H1 (cell line): ENCODE results near the gene ABCA1. TPM values are rescaled to one million over a fixed set of nuclear protein-coding genes. Genes with fewer than 3 reads are reported as not detected.

Experiments
- CTCF ChIA-PET: fragments of 300-600 bp; sonication (Branson Sonifier 250); formaldehyde crosslinking; loops from one replicate; lab custom pipeline; 2021; ENCODE audit not compliant: partially characterized antibody; lab: Charles Lee
- POLR2A ChIA-PET: fragments of 300-600 bp; sonication (Branson Sonifier 250); formaldehyde crosslinking; loops from one replicate; lab custom pipeline; 2021; ENCODE audit warnings: inconsistent platforms; ENCODE audit not compliant: partially characterized antibody; lab: Charles Lee
- DNase-seq, 2 experiments: peaks; one replicate each; pipeline versions ENCODE4 v3.0.0 to v3.0.0-alpha.2; 2010 to 2022; ENCODE audit warnings: low spot score in 2 of 2, low read depth in 1 of 2, mixed read lengths in 1 of 2
- FAIRE-seq: peaks from 2 replicates; lab custom pipeline; 2011; peaks lifted over from hg19 to GRCh38; lab: Jason Lieb, UNC
- H2AFZ ChIP-seq: 2 replicates; pipeline ENCODE4 v1.8.1; 2012; ENCODE audit warnings: low read length, inconsistent platforms
- H2AK5ac ChIP-seq: 2 replicates; pipeline ENCODE4 v1.6.1; 2013; ENCODE audit warnings: low read depth, low read length
- H2BK120ac ChIP-seq: replicated peaks from 2 replicates; pipeline ENCODE3; 2013; ENCODE audit warnings: low read depth, low read length, inconsistent platforms
- H2BK12ac ChIP-seq: 2 replicates; pipeline ENCODE4 v1.6.1; 2013; ENCODE audit warnings: low read depth, low read length
- H2BK15ac ChIP-seq: 2 replicates; pipeline ENCODE4 v1.6.1; 2013; ENCODE audit warnings: low read length
- H2BK20ac ChIP-seq: 2 replicates; pipeline ENCODE4 v1.6.1; 2013; ENCODE audit warnings: low read length
- H2BK5ac ChIP-seq: 2 replicates; pipeline ENCODE4 v1.6.1; 2013; ENCODE audit warnings: low read depth, low read length
- H3K14ac ChIP-seq: 2 replicates; pipeline ENCODE4 v1.6.1; 2013; ENCODE audit warnings: inconsistent platforms; ENCODE audit not compliant: insufficient read length
- H3K18ac ChIP-seq: 2 replicates; pipeline ENCODE4 v1.6.1; 2013; ENCODE audit warnings: low read length; ENCODE audit errors: extremely low read depth
- H3K23ac ChIP-seq: 2 replicates; pipeline ENCODE4 v1.6.1; 2013; ENCODE audit warnings: inconsistent platforms; ENCODE audit not compliant: insufficient read length
- H3K23me2 ChIP-seq: 2 replicates; pipeline ENCODE4 v1.6.1; 2013; ENCODE audit warnings: low read depth, low read length
- H3K27ac ChIP-seq: 2 replicates; pipeline ENCODE4 v1.6.1; 2011; ENCODE audit warnings: low read depth, low read length, inconsistent platforms
- H3K27me3 ChIP-seq, 4 experiments: replicated peaks in 1 of 4; 1 replicate in 1 of 4; 2 replicates in 3 of 4; pipeline versions ENCODE4 v1.6.1 to v1.8.1; 2011 to 2013; ENCODE audit warnings: low read length in 3 of 4, mild to moderate bottlenecking in 3 of 4, inconsistent platforms in 2 of 4, mixed read lengths in 2 of 4, moderate library complexity in 1 of 4; ENCODE audit not compliant: control insufficient read depth in 3 of 4, insufficient read depth in 3 of 4; ENCODE audit errors: extremely low read depth in 1 of 4
- H3K36me3 ChIP-seq, 4 experiments: 2 replicates each; pipeline versions ENCODE4 v1.6.1 to v1.8.1; 2011 to 2013; ENCODE audit warnings: mild to moderate bottlenecking in 4 of 4, low read length in 3 of 4, moderate library complexity in 2 of 4, control low read depth in 1 of 4, inconsistent platforms in 1 of 4; ENCODE audit not compliant: insufficient read depth in 4 of 4, control insufficient read depth in 2 of 4
- H3K4ac ChIP-seq: replicated peaks from 2 replicates; pipeline ENCODE3; 2013; ENCODE audit warnings: low read length, low read depth, mixed read lengths, inconsistent platforms; ENCODE audit not compliant: insufficient read length
- H3K4me1 ChIP-seq, 4 experiments: replicated peaks in 1 of 4; 1 replicate in 1 of 4; 2 replicates in 3 of 4; pipeline versions ENCODE4 v1.6.1 to v1.8.1; 2011 to 2013; ENCODE audit warnings: low read length in 3 of 4, inconsistent platforms in 2 of 4, mixed read lengths in 1 of 4; ENCODE audit not compliant: insufficient read depth in 4 of 4, control insufficient read depth in 3 of 4
- H3K4me2 ChIP-seq, 2 experiments: 2 replicates each; pipeline versions ENCODE4 v1.6.1 to v1.8.1; 2011 to 2013; ENCODE audit warnings: low read depth in 2 of 2, low read length in 2 of 2, control low read depth in 1 of 2, inconsistent platforms in 1 of 2, mild to moderate bottlenecking in 1 of 2; ENCODE audit not compliant: insufficient read depth in 1 of 2
- H3K4me3 ChIP-seq, 4 experiments: fragments of 200-600, 300-600 bp in 1 of 4; sonication (generic), shearing (Covaris generic), sonication (Bioruptor Twin) in 1 of 4; 2 replicates each; pipeline versions ENCODE4 v1.5.1 to v1.8.1; 2011 to 2016; ENCODE audit warnings: low read length in 4 of 4, low read depth in 3 of 4, control low read depth in 2 of 4, inconsistent platforms in 2 of 4, mild to moderate bottlenecking in 2 of 4, mixed read lengths in 1 of 4, moderate library complexity in 1 of 4; ENCODE audit not compliant: insufficient read depth in 2 of 4; ENCODE audit errors: extremely low read depth in 1 of 4
- H3K56ac ChIP-seq: replicated peaks from 2 replicates; pipeline ENCODE3; 2013; ENCODE audit warnings: low read depth, mild to moderate bottlenecking, mixed read lengths, low read length, inconsistent platforms; ENCODE audit not compliant: insufficient read length
- H3K79me1 ChIP-seq: 2 replicates; pipeline ENCODE4 v1.6.1; 2013; ENCODE audit warnings: low read depth, low read length, control low read depth
- H3K79me2 ChIP-seq, 2 experiments: 2 replicates each; pipeline versions ENCODE4 v1.6.1 to v1.8.1; 2012 to 2013; ENCODE audit warnings: low read length in 2 of 2, mild to moderate bottlenecking in 2 of 2, inconsistent platforms in 1 of 2; ENCODE audit not compliant: insufficient read depth in 2 of 2, control insufficient read depth in 1 of 2
- H3K9ac ChIP-seq, 4 experiments: replicated peaks in 1 of 4; 1 replicate in 1 of 4; 2 replicates in 3 of 4; pipeline versions ENCODE4 v1.6.1 to v1.8.1; 2011 to 2013; ENCODE audit warnings: low read depth in 3 of 4, low read length in 3 of 4, control low read depth in 2 of 4, mild to moderate bottlenecking in 2 of 4, moderate library complexity in 2 of 4, inconsistent platforms in 1 of 4; ENCODE audit errors: extremely low read depth in 1 of 4
- H3K9me3 ChIP-seq, 2 experiments: 2 replicates each; pipeline versions ENCODE4 v1.6.1 to v1.8.1; 2012 to 2013; ENCODE audit warnings: mild to moderate bottlenecking in 2 of 2, moderate library complexity in 2 of 2, control low read depth in 1 of 2, inconsistent platforms in 1 of 2, low read depth in 1 of 2, low read length in 1 of 2, mixed read lengths in 1 of 2; ENCODE audit not compliant: insufficient read depth in 2 of 2
- H4K20me1 ChIP-seq, 2 experiments: replicated peaks in 1 of 2; 2 replicates each; pipeline versions ENCODE3 to v1.8.1; 2011 to 2013; ENCODE audit warnings: inconsistent platforms in 2 of 2, low read length in 2 of 2, mild to moderate bottlenecking in 1 of 2; ENCODE audit not compliant: insufficient read depth in 2 of 2, control insufficient read depth in 1 of 2
- H4K5ac ChIP-seq: 2 replicates; pipeline ENCODE4 v1.6.1; 2013; ENCODE audit warnings: low read length, low read depth, mixed read lengths, inconsistent platforms; ENCODE audit not compliant: insufficient read length
- H4K8ac ChIP-seq: 2 replicates; pipeline ENCODE4 v1.8.0; 2013; ENCODE audit warnings: mild to moderate bottlenecking, moderate library complexity, low read length, inconsistent platforms; ENCODE audit not compliant: insufficient read depth; ENCODE audit errors: extremely low read depth
- H4K91ac ChIP-seq: replicated peaks from 2 replicates; pipeline ENCODE3; 2013; ENCODE audit warnings: low read length, mixed read lengths, inconsistent platforms; ENCODE audit not compliant: insufficient read length
- ATF3 ChIP-seq: IDR thresholded peaks from 2 replicates; pipeline ENCODE4 v1.6.1; 2011; ENCODE audit warnings: low read depth, mild to moderate bottlenecking, low read length; ENCODE audit not compliant: insufficient read depth
- CBX8 ChIP-seq: fragments of 300-800, 300-1000 bp; sonication (generic); IDR thresholded peaks from 2 replicates; pipeline ENCODE4 v1.7.1; 2016; ENCODE audit warnings: low read depth, low read length, borderline replicate concordance
- CEBPB ChIP-seq: IDR thresholded peaks from 2 replicates; pipeline ENCODE4 v1.6.1; 2012; ENCODE audit warnings: low read depth, low read length
- GTF2F1 ChIP-seq: IDR thresholded peaks from 2 replicates; pipeline ENCODE4 v1.6.1; 2012; ENCODE audit warnings: low read depth, low read length, improper control_type of control experiment, borderline replicate concordance
- KDM1A ChIP-seq: fragments of 200-600, 300-600 bp; sonication (generic); IDR thresholded peaks from 2 replicates; pipeline ENCODE4 v1.7.1; 2016; ENCODE audit warnings: mild to moderate bottlenecking, low read length, borderline replicate concordance
- RAD21 ChIP-seq, 2 experiments: IDR thresholded peaks in 1 of 2; conservative IDR thresholded peaks in 1 of 2; 2 replicates each; pipeline ENCODE4 v1.6.1; 2011; ENCODE audit warnings: low read depth in 2 of 2, low read length in 2 of 2, improper control_type of control experiment in 1 of 2, inconsistent platforms in 1 of 2, mild to moderate bottlenecking in 1 of 2, moderate library complexity in 1 of 2
- SIN3A ChIP-seq, 2 experiments: IDR thresholded peaks in 1 of 2; conservative IDR thresholded peaks in 1 of 2; 2 replicates each; pipeline ENCODE4 v1.6.1; 2011 to 2012; ENCODE audit warnings: low read length in 2 of 2, improper control_type of control experiment in 1 of 2, low read depth in 1 of 2, mild to moderate bottlenecking in 1 of 2
- TBP ChIP-seq: IDR thresholded peaks from 2 replicates; pipeline ENCODE4 v1.6.1; 2011; ENCODE audit warnings: low read depth, low read length, improper control_type of control experiment
- TEAD4 ChIP-seq: IDR thresholded peaks from 2 replicates; pipeline ENCODE4 v1.6.1; 2012; ENCODE audit warnings: low read depth, low read length, inconsistent platforms, mixed read lengths
- WGBS, 2 experiments: shearing (Covaris generic) in 1 of 2; methylation state at CpG; one replicate each; pipeline versions ENCODE4 v1.1.6 to v1.1.7; 2013 to 2015; ENCODE audit warnings: low lambda C conversion rate in 2 of 2, mixed read lengths in 2 of 2, inconsistent platforms in 1 of 2, low coverage in 1 of 2, missing lambda C conversion rate in 1 of 2; ENCODE audit not compliant: insufficient replicate concordance in 2 of 2, insufficient coverage in 1 of 2, insufficient read length in 1 of 2; ENCODE audit errors: extremely low coverage in 1 of 2, missing lambda C conversion rate in 1 of 2; 5-methylcytosine and 5-hydroxymethylcytosine counted together
- polyA plus RNA-seq, 7 experiments: library from polyadenylated mRNA; depleted of rRNA in 3 of 7; stranded (reverse) in 5 of 7; unstranded in 2 of 7; fragments of >200 nt in 5 of 7; fragments of 200-250 nt in 2 of 7; gene quantifications; 1 replicate in 5 of 7; 2 replicates in 1 of 7; 4 replicates in 1 of 7; pipeline versions ENCODE4 v1.2.1 to v1.2.3, GENCODE V29; 2011 to 2013; ENCODE audit warnings: missing spikeins in 2 of 7, mixed read lengths in 2 of 7
- total RNA-seq: library from RNA; stranded (reverse); fragmentation: NEBNext Ultra II Directional; extraction: Animal tissue kit (Norgen Biotek cat#: 25700); gene quantifications from 2 replicates; pipeline ENCODE4 v1.2.1, GENCODE V29; 2021
- TF ChIP-seq, protein P1 (sequence below): IDR thresholded peaks from 2 replicates; pipeline ENCODE4 v1.6.1; 2012; ENCODE audit warnings: low read length, inconsistent platforms

Gene ABCA1
- total and polyA plus RNA-seq, 2 of the 8 experiments (the other 6 are each of a cell fraction or from before 2014, with no cell fraction given) = 6.9 to 7.8 TPM

- H2BK15ac ChIP-seq = no peak overlapping the region
- H3K56ac ChIP-seq = no peak overlapping the region
- H2BK120ac ChIP-seq = no peak overlapping the region
- ChIA-PET CTCF (interaction anchor here (0.6 to 1.3 kb wide), 4 partner anchors 15 to 708 kb away, joined by 3 to 4 read pairs (median 3); no protein-coding TSS in a partner anchor), POLR2A (interaction anchor here (0.6 to 0.9 kb wide), 2 partner anchors 12 to 931 kb away, joined by 3 read pairs; no protein-coding TSS in a partner anchor)
- no peak overlapping the region for H2AK5ac ChIP-seq
- 88% methylated on average over 9 of the region's 9 CpGs; no CpG with 5 or more reads in 1 of the 2 experiments for WGBS, 2 experiments
- DNase-seq (no peak), FAIRE-seq (no peak)
- H3K4ac ChIP-seq = no peak overlapping the region
- H3K14ac ChIP-seq = no peak overlapping the region
- no peak overlapping the region for H3K18ac ChIP-seq
- no peak overlapping the region for H4K91ac ChIP-seq
- H2BK20ac ChIP-seq = no peak overlapping the region
- no peak overlapping the region for H2AFZ ChIP-seq
- H4K5ac ChIP-seq = no peak overlapping the region
- no peak overlapping the region for H3K27ac ChIP-seq
- H4K8ac ChIP-seq = no peak overlapping the region
- no peak overlapping the region for H3K9ac ChIP-seq
- no peaks in the 10 kb centered on the region for H3K27me3 ChIP-seq
- H3K79me2 ChIP-seq = no peaks in the 10 kb centered on the region
- no peak overlapping the region for H3K23ac ChIP-seq
- H2BK12ac ChIP-seq = no peak overlapping the region
- H3K4me1 ChIP-seq = no peaks in the 10 kb centered on the region
- H3K23me2 ChIP-seq = no peaks in the 10 kb centered on the region
- peaks cover under 1 to 8% (median 5%) of the 10 kb centered on the region in 4 experiments; a peak in 4 of 8 replicates for H3K36me3 ChIP-seq
- H4K20me1 ChIP-seq = no peaks in the 10 kb centered on the region
- no peak overlapping the region for H3K4me2 ChIP-seq
- no peaks in the 10 kb centered on the region for H3K9me3 ChIP-seq
- no peak overlapping the region for H3K4me3 ChIP-seq
- no peak overlapping the region for H2BK5ac ChIP-seq
- H3K79me1 ChIP-seq = no peaks in the 10 kb centered on the region
- no peak for TF ChIP-seq GTF2F1
- TF ChIP-seq, protein P1, sequence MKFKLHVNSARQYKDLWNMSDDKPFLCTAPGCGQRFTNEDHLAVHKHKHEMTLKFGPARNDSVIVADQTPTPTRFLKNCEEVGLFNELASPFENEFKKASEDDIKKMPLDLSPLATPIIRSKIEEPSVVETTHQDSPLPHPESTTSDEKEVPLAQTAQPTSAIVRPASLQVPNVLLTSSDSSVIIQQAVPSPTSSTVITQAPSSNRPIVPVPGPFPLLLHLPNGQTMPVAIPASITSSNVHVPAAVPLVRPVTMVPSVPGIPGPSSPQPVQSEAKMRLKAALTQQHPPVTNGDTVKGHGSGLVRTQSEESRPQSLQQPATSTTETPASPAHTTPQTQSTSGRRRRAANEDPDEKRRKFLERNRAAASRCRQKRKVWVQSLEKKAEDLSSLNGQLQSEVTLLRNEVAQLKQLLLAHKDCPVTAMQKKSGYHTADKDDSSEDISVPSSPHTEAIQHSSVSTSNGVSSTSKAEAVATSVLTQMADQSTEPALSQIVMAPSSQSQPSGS = no peak
- TF ChIP-seq SIN3A (conservative IDR thresholded peaks at IDR 0.05 in 1 of 2, IDR thresholded peaks at IDR 0.05 in 1 of 2; ENCODE audit: low read depth in 1 of 2, low read length in 2 of 2) = no peak
- no peak for TF ChIP-seq CEBPB
- no peak for TF ChIP-seq CBX8
- no peak for TF ChIP-seq KDM1A
- no peak for TF ChIP-seq ATF3
- no peak for TF ChIP-seq TEAD4
- TF ChIP-seq TBP = no peak
- no peak for TF ChIP-seq RAD21 (IDR thresholded peaks at IDR 0.05 in 1 of 2, conservative IDR thresholded peaks at IDR 0.05 in 1 of 2; ENCODE audit: low read depth in 2 of 2, low read length in 2 of 2)
Measured at GRCh38 chr9:104779946-104780535, 147.9 kb downstream of the ABCA1 start.
